A673 (cell line): ENCODE results near the gene ATP5MK. TPM values are rescaled to one million over a fixed set of nuclear protein-coding genes. Genes with fewer than 3 reads are reported as not detected.

Experiments
- BruUV-seq: library from RNA; stranded (reverse); fragments of 400-500 nt; replicated peaks from 2 replicates; lab custom pipeline; 2021; lab: Mats Ljungman, UMichigan
- CTCF ChIA-PET: fragments of 300-600 bp; sonication (Branson Sonifier 250); formaldehyde crosslinking; loops from one replicate; lab custom pipeline; 2022; ENCODE audit warnings: antibody characterized with exemption; lab: Charles Lee
- POLR2A ChIA-PET: fragments of 300-600 bp; sonication (Branson Sonifier 250); formaldehyde crosslinking; loops from one replicate; lab custom pipeline; 2022; ENCODE audit warnings: antibody characterized with exemption; ENCODE audit not compliant: low non-redundant PET; lab: Charles Lee
- DNase-seq: peaks from one replicate; pipeline ENCODE4 v3.0.0-alpha.2; 2015; ENCODE audit warnings: low spot score
- H3K27ac ChIP-seq: fragments of 200-600 bp; sonication (generic); 2 replicates; pipeline ENCODE4 v1.5.1; 2016; ENCODE audit warnings: mixed run types, low read depth, mild to moderate bottlenecking, mixed read lengths, antibody characterized with exemption, low read length; ENCODE audit not compliant: poor library complexity, severe bottlenecking
- H3K27me3 ChIP-seq: fragments of 200-600 bp; sonication (generic); replicated peaks from 2 replicates; pipeline ENCODE4 v1.6.1; 2017; ENCODE audit warnings: mixed run types, low read depth, mild to moderate bottlenecking, mixed read lengths, antibody characterized with exemption, low read length; ENCODE audit not compliant: insufficient read depth, poor library complexity
- H3K36me3 ChIP-seq: fragments of 200-600 bp; sonication (generic); 2 replicates; pipeline ENCODE4 v1.6.1; 2016; ENCODE audit warnings: mixed run types, mild to moderate bottlenecking, mixed read lengths, antibody characterized with exemption, low read length; ENCODE audit not compliant: insufficient read depth, poor library complexity, severe bottlenecking
- H3K4me1 ChIP-seq: fragments of 200-600 bp; sonication (generic); 2 replicates; pipeline ENCODE4 v1.6.1; 2017; ENCODE audit warnings: mixed run types, mild to moderate bottlenecking, mixed read lengths, antibody characterized with exemption, low read length; ENCODE audit not compliant: insufficient read depth, poor library complexity, severe bottlenecking
- H3K4me3 ChIP-seq: fragments of 200-600 bp; sonication (generic); 2 replicates; pipeline ENCODE4 v1.5.1; 2016; ENCODE audit warnings: low read depth, mixed run types, mild to moderate bottlenecking, mixed read lengths, low read length; ENCODE audit not compliant: poor library complexity, severe bottlenecking
- H3K9me3 ChIP-seq: fragments of 200-600 bp; sonication (generic); 2 replicates; pipeline ENCODE4 v1.6.1; 2016; ENCODE audit warnings: mixed run types, low read depth, mild to moderate bottlenecking, mixed read lengths, antibody characterized with exemption, low read length; ENCODE audit not compliant: poor library complexity, severe bottlenecking
- CTCF ChIP-seq: fragments of 300-800, 200-600 bp; sonication (generic); conservative IDR thresholded peaks from 2 replicates; pipeline ENCODE4 v1.5.1; 2017; ENCODE audit warnings: low read depth, mild to moderate bottlenecking, antibody characterized with exemption, low read length, moderate library complexity, mixed read lengths
- EZH2 ChIP-seq: fragments of 200-600 bp; sonication (generic); IDR thresholded peaks from 2 replicates; pipeline ENCODE4 v1.6.1; 2017; ENCODE audit warnings: borderline replicate concordance, low read depth, mild to moderate bottlenecking, mixed read lengths, antibody characterized with exemption, low read length; ENCODE audit not compliant: poor library complexity, severe bottlenecking
- intact Hi-C: fragments of 100-400 bp; cut with micrococcal nuclease; formaldehyde crosslinking; loops from one replicate; pipeline ENCODE4 v1.10.0; 2022; ENCODE audit not compliant: unreplicated experiment
- total RNA-seq: library from RNA; stranded (reverse); gene quantifications from 2 replicates; pipeline ENCODE4 v1.2.3, GENCODE V29; 2021

ATP5MK gene
- total RNA-seq, 1 experiment from 2014 or later, result 426 TPM

DNA sequence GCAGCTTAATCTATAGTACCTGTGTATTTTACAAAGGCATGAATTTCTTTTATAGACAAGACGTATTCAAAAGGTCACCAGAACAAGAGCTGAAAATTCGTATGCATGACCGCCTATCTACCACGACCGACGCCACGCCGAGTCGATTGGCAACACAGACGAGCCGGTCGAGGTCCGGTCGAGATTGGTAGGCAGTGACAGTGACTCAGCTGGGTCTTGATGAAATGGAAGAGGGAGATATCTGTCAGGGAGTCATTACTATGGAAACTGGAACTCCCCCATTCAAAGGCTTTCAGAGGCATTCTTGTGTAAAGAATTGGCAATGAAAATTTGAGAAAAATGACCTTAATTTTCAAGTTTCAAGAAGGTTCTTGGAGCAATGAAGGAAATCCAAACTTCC is 2.1 kb downstream of the ATP5MK start:
- Histone ChIP-seq H3K4me1 (peaks cover 21% of the 10 kb centered on the region), H3K36me3 (peaks cover 55% of the 10 kb centered on the region), H3K27ac (no peak overlapping the region), H3K9me3 (no peaks in the 10 kb centered on the region), H3K27me3 (no peaks in the 10 kb centered on the region), H3K4me3 (no peak overlapping the region)
- ChIA-PET POLR2A (no interaction called here), CTCF (no interaction called here)
- intact Hi-C loops, result no loop called here
- no peak for DNase-seq
- BruUV-seq, result no TSS peak
- TF ChIP-seq EZH2 (no peak), CTCF (no peak)

- POLR2A ChIA-PET, result no interaction called here
These were observed 13.5 kb downstream of the ATP5MK start for GRCh38 chr10:103382769-103383168.

GRCh38 chr10:103374263-103374662 is 22.0 kb downstream of the ATP5MK start:
- ChIA-PET CTCF (interaction anchor here (0.6 kb wide), 1 partner anchor 312 kb away, joined by 9 read pairs; no protein-coding TSS in a partner anchor), POLR2A (no interaction called here)
- H3K27me3 ChIP-seq, result no peaks in the 10 kb centered on the region
- TF ChIP-seq CTCF (no peak), EZH2 (no peak)
- H3K4me1 ChIP-seq, result peaks cover 3% of the 10 kb centered on the region
- no peak for DNase-seq
- peaks cover 28% of the 10 kb centered on the region for H3K36me3 ChIP-seq
- BruUV-seq, result no TSS peak
- no peaks in the 10 kb centered on the region for H3K9me3 ChIP-seq
- no peak overlapping the region for H3K27ac ChIP-seq
- intact Hi-C loops, result no loop called here
- H3K4me3 ChIP-seq, result no peak overlapping the region

More at GRCh38 chr10:103382769-103383168, 13.5 kb downstream of the ATP5MK start:
- no peak overlapping the region for H3K27ac ChIP-seq
- intact Hi-C loops, result no loop called here
- TF ChIP-seq EZH2, result no peak
- TF ChIP-seq CTCF, result no peak
- H3K27me3 ChIP-seq, result no peaks in the 10 kb centered on the region
- no peak overlapping the region for H3K4me3 ChIP-seq
- peaks cover 44% of the 10 kb centered on the region for H3K36me3 ChIP-seq
- CTCF ChIA-PET, result no interaction called here
- no peaks in the 10 kb centered on the region for H3K9me3 ChIP-seq
- H3K4me1 ChIP-seq, result no peaks in the 10 kb centered on the region
- DNase-seq, result no peak
- BruUV-seq, result no TSS peak
